ENCODE measurements around the gene BANP. TPM values are rescaled to one million over a fixed set of nuclear protein-coding genes. Genes with fewer than 3 reads are reported as not detected.
"Not testable (repeated sequence)": the region's sequence is repeated elsewhere in the genome, so short reads cannot be mapped to it uniquely, and the experiment has no call there.

BANP gene
- polyA plus RNA-seq, 2 donors = 6.5 to 13.6 TPM

GRCh38 chr16:88117476-88117868, 166.2 kb downstream of the BANP start:
- H3K4me1 ChIP-seq (ENCODE audit: control insufficient read depth in 2 of 2, insufficient read depth in 2 of 2, low read length in 1 of 2) = peaks cover 0 to 2% of the 10 kb centered on the region in 2 donors
- H3K9me3 ChIP-seq (ENCODE audit: control insufficient read depth in 2 of 2, insufficient read depth in 1 of 2, low read depth in 1 of 2, low read length in 1 of 2) = no peaks in the 10 kb centered on the region
- H3K27me3 ChIP-seq (ENCODE audit: control insufficient read depth in 1 of 2, insufficient read depth in 2 of 2, low read length in 2 of 2) = no peaks in the 10 kb centered on the region
- H3K4me3 ChIP-seq (ENCODE audit: low read depth in 1 of 2, low read length in 2 of 2) = no peak overlapping the region
- 88 to 92% methylated on average over 20 of the region's 20 CpGs for WGBS, 2 donors
- no peak overlapping the region for H3K27ac ChIP-seq (ENCODE audit: low read depth in 2 of 2, low read length in 1 of 2)
- H3K36me3 ChIP-seq (ENCODE audit: control insufficient read depth in 2 of 2, insufficient read depth in 2 of 2, low read length in 1 of 2) = no peaks in the 10 kb centered on the region

DNA sequence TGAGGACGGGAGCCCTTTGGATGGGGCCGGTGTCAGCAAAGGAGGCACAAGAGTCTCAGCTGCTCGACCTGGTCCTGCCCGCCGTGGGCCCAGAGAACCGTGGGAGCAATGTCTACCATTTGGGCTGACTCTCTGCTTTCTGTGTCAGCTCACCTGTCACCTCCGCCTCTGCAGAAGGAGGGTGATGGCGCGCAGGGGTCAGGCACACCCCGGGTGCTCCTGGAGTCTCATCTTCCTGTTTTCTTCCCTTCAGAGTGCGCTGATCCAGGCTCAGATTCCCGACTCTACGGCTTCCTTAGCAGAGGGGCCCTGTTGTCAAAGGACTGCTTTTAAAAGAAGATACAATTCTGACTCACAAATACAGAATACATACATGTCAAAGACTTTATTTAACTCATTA, 167.1 kb downstream of the BANP start:
- no peak overlapping the region for H3K27ac ChIP-seq (ENCODE audit: low read depth in 2 of 2, low read length in 1 of 2)
- H3K36me3 ChIP-seq (ENCODE audit: control insufficient read depth in 2 of 2, insufficient read depth in 2 of 2, low read length in 1 of 2) = no peaks in the 10 kb centered on the region
- no peak overlapping the region for H3K4me3 ChIP-seq (ENCODE audit: low read depth in 1 of 2, low read length in 2 of 2)
- H3K27me3 ChIP-seq (ENCODE audit: control insufficient read depth in 1 of 2, insufficient read depth in 2 of 2, low read length in 2 of 2) = no peaks in the 10 kb centered on the region
- H3K4me1 ChIP-seq (ENCODE audit: control insufficient read depth in 2 of 2, insufficient read depth in 2 of 2, low read length in 1 of 2) = peaks cover 0 to 2% of the 10 kb centered on the region in 2 donors
- 47 to 60% methylated on average over 13 of the region's 13 CpGs for WGBS, 2 donors
- H3K9me3 ChIP-seq (ENCODE audit: control insufficient read depth in 2 of 2, insufficient read depth in 1 of 2, low read depth in 1 of 2, low read length in 1 of 2) = no peaks in the 10 kb centered on the region

GRCh38 chr16:88118852-88119741, 167.9 kb downstream of the BANP start:
- 31 to 36% methylated on average over 28 of the region's 28 CpGs for WGBS, 2 donors
- H3K27ac ChIP-seq (ENCODE audit: low read depth in 2 of 2, low read length in 1 of 2) = peak overlapping the region; percentile 16 to 55
- not testable (repeated sequence) for H3K9me3 ChIP-seq (ENCODE audit: control insufficient read depth in 2 of 2, insufficient read depth in 1 of 2, low read depth in 1 of 2, low read length in 1 of 2); H3K27me3 ChIP-seq (ENCODE audit: control insufficient read depth in 1 of 2, insufficient read depth in 2 of 2, low read length in 2 of 2); H3K36me3 ChIP-seq (ENCODE audit: control insufficient read depth in 2 of 2, insufficient read depth in 2 of 2, low read length in 1 of 2); H3K4me1 ChIP-seq (ENCODE audit: control insufficient read depth in 2 of 2, insufficient read depth in 2 of 2, low read length in 1 of 2); H3K4me3 ChIP-seq (ENCODE audit: low read depth in 1 of 2, low read length in 2 of 2)

DNA sequence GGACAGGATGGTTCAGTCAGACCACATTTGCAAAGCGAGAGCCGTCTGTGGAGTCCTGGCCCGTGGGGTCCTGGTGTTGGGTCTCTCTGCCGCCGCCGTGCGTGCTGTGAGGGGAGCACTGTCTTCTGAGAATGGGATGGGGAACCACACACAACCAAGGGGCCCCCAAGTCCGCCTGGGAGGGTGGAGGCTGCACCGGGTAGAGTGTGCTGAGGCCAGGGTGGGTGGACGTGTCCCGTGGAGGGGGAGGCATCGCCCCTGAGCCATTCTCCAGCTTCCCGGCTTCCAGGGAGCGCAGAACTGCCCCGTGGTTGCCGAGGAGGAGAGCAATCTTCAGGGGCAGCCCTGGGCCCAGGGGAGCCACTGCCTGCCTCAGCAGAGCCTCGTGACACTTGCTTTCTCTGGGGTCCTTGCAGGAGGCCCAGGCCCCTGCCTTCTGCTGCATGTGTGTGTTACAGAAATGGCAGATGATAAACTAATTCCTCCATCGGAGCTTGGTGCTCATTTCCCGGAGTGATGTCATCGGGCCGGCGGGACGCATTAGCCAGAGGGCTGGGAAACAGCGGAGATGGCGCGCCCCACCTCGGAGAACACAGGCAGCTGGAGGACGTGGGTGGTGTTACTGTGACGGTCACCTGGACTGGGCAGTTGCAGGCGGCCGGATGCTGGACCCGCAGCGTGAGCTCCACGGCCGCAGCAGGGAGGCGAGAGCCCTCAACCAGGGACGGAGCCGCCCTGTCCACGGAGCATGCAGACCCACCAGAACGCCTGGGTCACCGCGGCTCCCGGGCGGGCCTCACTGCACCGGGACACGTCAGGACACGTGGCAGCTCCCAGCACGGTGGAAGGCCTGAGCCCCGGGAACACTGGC, 168.9 kb downstream of the BANP start:
- whole genome bisulfite sequencing, 2 donors = 79 to 80% methylated on average over 49 of the region's 49 CpGs
- not testable (repeated sequence) for H3K4me3 ChIP-seq (ENCODE audit: low read depth in 1 of 2, low read length in 2 of 2); H3K27ac ChIP-seq (ENCODE audit: low read depth in 2 of 2, low read length in 1 of 2); H3K36me3 ChIP-seq (ENCODE audit: control insufficient read depth in 2 of 2, insufficient read depth in 2 of 2, low read length in 1 of 2); H3K27me3 ChIP-seq (ENCODE audit: control insufficient read depth in 1 of 2, insufficient read depth in 2 of 2, low read length in 2 of 2); H3K4me1 ChIP-seq (ENCODE audit: control insufficient read depth in 2 of 2, insufficient read depth in 2 of 2, low read length in 1 of 2); H3K9me3 ChIP-seq (ENCODE audit: control insufficient read depth in 2 of 2, insufficient read depth in 1 of 2, low read depth in 1 of 2, low read length in 1 of 2)

GRCh38 chr16:88120812-88121211, 169.6 kb downstream of the BANP start:
- Histone ChIP-seq H3K36me3 (ENCODE audit: control insufficient read depth in 2 of 2, insufficient read depth in 2 of 2, low read length in 1 of 2) (no peaks in the 10 kb centered on the region), H3K27me3 (ENCODE audit: control insufficient read depth in 1 of 2, insufficient read depth in 2 of 2, low read length in 2 of 2) (no peaks in the 10 kb centered on the region), H3K4me1 (ENCODE audit: control insufficient read depth in 2 of 2, insufficient read depth in 2 of 2, low read length in 1 of 2) (peaks cover 0 to 2% of the 10 kb centered on the region in 2 donors), H3K27ac (ENCODE audit: low read depth in 2 of 2, low read length in 1 of 2) (no peak overlapping the region), H3K9me3 (ENCODE audit: control insufficient read depth in 2 of 2, insufficient read depth in 1 of 2, low read depth in 1 of 2, low read length in 1 of 2) (no peaks in the 10 kb centered on the region), H3K4me3 (ENCODE audit: low read depth in 1 of 2, low read length in 2 of 2) (no peak overlapping the region)
- 79 to 81% methylated on average over 17 to 18 of the region's 18 CpGs for WGBS, 2 donors

- not testable (repeated sequence) for H3K4me1 ChIP-seq (ENCODE audit: control insufficient read depth in 2 of 2, insufficient read depth in 2 of 2, low read length in 1 of 2); H3K27me3 ChIP-seq (ENCODE audit: control insufficient read depth in 1 of 2, insufficient read depth in 2 of 2, low read length in 2 of 2); H3K27ac ChIP-seq (ENCODE audit: low read depth in 2 of 2, low read length in 1 of 2); H3K9me3 ChIP-seq (ENCODE audit: control insufficient read depth in 2 of 2, insufficient read depth in 1 of 2, low read depth in 1 of 2, low read length in 1 of 2); H3K36me3 ChIP-seq (ENCODE audit: control insufficient read depth in 2 of 2, insufficient read depth in 2 of 2, low read length in 1 of 2); H3K4me3 ChIP-seq (ENCODE audit: low read depth in 1 of 2, low read length in 2 of 2)
- 78 to 83% methylated on average over 11 of the region's 11 CpGs for WGBS, 2 donors
Observed at GRCh38 chr16:88121391-88121790, 170.2 kb downstream of the BANP start.

GRCh38 chr16:88121886-88122580, 170.8 kb downstream of the BANP start:
- Histone ChIP-seq H3K4me3 (ENCODE audit: low read depth in 1 of 2, low read length in 2 of 2) (no peak overlapping the region), H3K36me3 (ENCODE audit: control insufficient read depth in 2 of 2, insufficient read depth in 2 of 2, low read length in 1 of 2) (no peaks in the 10 kb centered on the region), H3K27ac (ENCODE audit: low read depth in 2 of 2, low read length in 1 of 2) (no peak overlapping the region), H3K4me1 (ENCODE audit: control insufficient read depth in 2 of 2, insufficient read depth in 2 of 2, low read length in 1 of 2) (peaks cover 0 to 2% of the 10 kb centered on the region in 2 donors), H3K27me3 (ENCODE audit: control insufficient read depth in 1 of 2, insufficient read depth in 2 of 2, low read length in 2 of 2) (no peaks in the 10 kb centered on the region), H3K9me3 (ENCODE audit: control insufficient read depth in 2 of 2, insufficient read depth in 1 of 2, low read depth in 1 of 2, low read length in 1 of 2) (no peaks in the 10 kb centered on the region)
- 95 to 97% methylated on average over 42 of the region's 42 CpGs for WGBS, 2 donors

Other genes starting within 250 kb of the BANP start
- gene KLHDC4, start 185.4 kb upstream of the BANP start, polyA plus RNA-seq = 10 to 100 TPM; 20.0 to 32.4 TPM
- 100 to 1,000 TPM; 117 to 138 TPM for gene SLC7A5, start 81.9 kb upstream of the BANP start, polyA plus RNA-seq
- not detected for gene CA5A, start 14.9 kb upstream of the BANP start, polyA plus RNA-seq

Measured in esophagus (tissue), 2 donors.